ENCODE results near the gene GPAT3.
"Not testable (repeated sequence)": the region's sequence is repeated elsewhere in the genome, so short reads cannot be mapped to it uniquely, and the experiment has no call there.

The GPAT3 gene

DNA sequence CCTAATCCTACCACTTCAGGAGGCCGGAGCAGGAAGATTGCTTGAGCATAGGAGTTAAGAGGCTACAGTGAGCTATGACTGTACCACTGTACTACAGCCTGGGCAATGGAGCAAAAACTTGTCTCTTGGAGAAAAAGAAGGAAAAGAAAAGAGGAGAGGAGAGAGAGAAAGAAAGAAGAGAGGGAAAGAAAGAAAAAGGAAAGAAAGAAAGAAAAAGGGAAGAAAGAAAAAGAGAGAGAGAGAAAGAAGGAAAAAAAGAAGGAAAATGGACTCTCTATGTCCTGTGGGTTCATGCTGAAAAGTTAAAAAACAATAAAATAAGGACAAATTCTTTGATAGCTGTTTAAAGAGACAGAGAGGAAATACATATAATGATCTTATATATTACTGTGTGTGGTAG is 37.7 kb upstream of the GPAT3 start:
- no peak overlapping the region for H3K4me3 ChIP-seq (ENCODE audit: low read depth, low read length)
- TF ChIP-seq, protein P1, sequence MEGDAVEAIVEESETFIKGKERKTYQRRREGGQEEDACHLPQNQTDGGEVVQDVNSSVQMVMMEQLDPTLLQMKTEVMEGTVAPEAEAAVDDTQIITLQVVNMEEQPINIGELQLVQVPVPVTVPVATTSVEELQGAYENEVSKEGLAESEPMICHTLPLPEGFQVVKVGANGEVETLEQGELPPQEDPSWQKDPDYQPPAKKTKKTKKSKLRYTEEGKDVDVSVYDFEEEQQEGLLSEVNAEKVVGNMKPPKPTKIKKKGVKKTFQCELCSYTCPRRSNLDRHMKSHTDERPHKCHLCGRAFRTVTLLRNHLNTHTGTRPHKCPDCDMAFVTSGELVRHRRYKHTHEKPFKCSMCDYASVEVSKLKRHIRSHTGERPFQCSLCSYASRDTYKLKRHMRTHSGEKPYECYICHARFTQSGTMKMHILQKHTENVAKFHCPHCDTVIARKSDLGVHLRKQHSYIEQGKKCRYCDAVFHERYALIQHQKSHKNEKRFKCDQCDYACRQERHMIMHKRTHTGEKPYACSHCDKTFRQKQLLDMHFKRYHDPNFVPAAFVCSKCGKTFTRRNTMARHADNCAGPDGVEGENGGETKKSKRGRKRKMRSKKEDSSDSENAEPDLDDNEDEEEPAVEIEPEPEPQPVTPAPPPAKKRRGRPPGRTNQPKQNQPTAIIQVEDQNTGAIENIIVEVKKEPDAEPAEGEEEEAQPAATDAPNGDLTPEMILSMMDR (IDR thresholded peaks at IDR 0.05; ENCODE audit: insufficient read depth, low read length, missing control alignments) = no peak
- ChIA-PET POLR2A (no interaction called here), CTCF (interaction anchor here (0.9 to 3.4 kb wide), 5 partner anchors 8 to 147 kb away, joined by 3 to 21 read pairs (median 5); no protein-coding TSS in a partner anchor)
- no peak for DNase-seq (ENCODE audit: low read depth, low spot score)

DNA sequence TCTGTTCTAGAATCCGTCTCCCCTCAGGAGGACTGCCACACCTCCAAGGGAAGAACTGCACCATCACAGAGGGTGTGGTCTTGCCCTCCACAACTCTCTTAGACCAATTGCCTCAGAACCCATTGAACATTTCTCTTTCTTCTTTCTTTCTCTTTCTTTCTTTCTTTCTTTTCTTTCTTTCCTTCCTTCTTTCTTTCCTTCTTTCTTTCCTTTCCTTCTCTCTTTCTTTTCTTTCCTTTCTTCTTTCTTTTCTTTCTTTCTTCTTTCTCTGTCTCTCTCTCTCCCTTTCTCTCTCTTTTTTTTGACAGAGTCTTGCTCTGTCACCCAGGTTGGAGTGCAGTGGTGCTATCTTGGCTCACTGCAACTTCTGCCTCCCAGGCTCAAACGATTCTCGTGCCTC is 34.2 kb upstream of the GPAT3 start:
- H3K4me3 ChIP-seq (ENCODE audit: low read depth, low read length); DNase-seq (ENCODE audit: low read depth, low spot score); POLR2A ChIA-PET: not testable (repeated sequence)
- CTCF ChIA-PET = interaction anchor here (1.0 kb wide), 1 partner anchor 26 kb away, joined by 3 read pairs; no protein-coding TSS in a partner anchor

DNA sequence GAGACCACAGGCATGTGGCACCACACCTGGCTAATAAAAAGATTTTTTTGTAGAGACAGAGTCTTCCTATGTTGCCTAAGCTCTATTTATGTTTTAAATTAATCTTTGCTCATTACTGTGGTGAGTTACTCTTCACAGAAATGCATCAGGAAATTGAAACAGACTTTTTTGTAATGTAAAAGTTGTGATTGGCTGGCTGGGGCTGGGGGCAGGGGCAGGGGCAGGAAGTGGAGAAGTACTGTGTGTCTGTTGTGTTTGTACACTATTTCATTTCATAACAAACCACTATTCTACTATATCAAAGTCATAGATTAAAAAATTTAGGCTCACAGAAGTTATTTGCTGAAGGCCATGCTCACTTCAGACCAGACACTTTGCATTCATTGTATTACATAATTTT is 31.9 kb upstream of the GPAT3 start:
- TF ChIP-seq, protein P1 (IDR thresholded peaks at IDR 0.05; ENCODE audit: insufficient read depth, low read length, missing control alignments) = no peak
- H3K4me3 ChIP-seq (ENCODE audit: low read depth, low read length) = no peak overlapping the region
- DNase-seq (ENCODE audit: low read depth, low spot score) = no peak
- ChIA-PET POLR2A (no interaction called here), CTCF (interaction anchor here (1.2 kb wide), 1 partner anchor 138 kb away, joined by 3 read pairs; no protein-coding TSS in a partner anchor)

DNA sequence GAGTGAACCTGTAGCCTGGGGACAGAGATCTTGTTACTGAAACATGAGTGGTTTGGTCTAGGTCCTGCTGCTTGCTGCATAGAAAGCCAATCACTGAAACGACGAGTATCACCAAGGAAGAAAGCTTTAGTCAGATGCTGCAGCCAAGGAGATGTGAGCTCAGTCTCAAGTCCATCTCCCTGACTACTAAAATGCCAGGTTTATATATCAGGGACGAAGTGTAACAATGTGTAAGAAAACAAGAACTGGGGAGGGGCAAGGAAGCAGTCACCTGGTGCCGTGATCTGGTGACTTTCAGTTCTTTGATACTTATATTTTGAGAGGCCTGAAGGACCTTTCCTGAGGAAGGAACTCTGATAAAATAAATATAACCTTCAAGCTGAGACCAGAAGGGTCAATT is 31.4 kb upstream of the GPAT3 start:
- ChIA-PET POLR2A (no interaction called here), CTCF (interaction anchor here (1.2 kb wide), 1 partner anchor 137 kb away, joined by 3 read pairs; no protein-coding TSS in a partner anchor)
- no peak for DNase-seq (ENCODE audit: low read depth, low spot score)
- no peak overlapping the region for H3K4me3 ChIP-seq (ENCODE audit: low read depth, low read length)
- TF ChIP-seq, protein P1 (IDR thresholded peaks at IDR 0.05; ENCODE audit: insufficient read depth, low read length, missing control alignments) = no peak

DNA sequence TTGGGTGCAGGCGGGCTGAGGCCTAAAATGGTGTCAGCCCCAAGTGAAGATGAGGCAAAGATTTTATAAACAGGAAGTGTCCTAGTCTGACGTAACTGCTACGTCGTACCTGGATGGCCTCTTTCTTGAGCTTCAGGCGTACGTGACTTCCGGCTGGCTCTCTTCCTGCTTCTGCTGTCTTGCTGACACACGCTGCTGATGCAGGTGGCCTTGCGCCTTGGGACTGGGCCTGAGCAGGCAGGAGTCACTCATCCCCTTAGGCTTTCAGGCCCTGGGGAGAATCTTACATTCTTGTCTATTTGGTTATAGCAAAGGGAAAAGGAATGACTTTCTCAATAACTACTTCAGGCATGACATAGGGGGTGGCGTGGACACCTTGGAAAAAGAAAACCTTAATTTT is 30.9 kb upstream of the GPAT3 start:
- no peak for DNase-seq (ENCODE audit: low read depth, low spot score)
- H3K4me3 ChIP-seq (ENCODE audit: low read depth, low read length) = no peak overlapping the region
- TF ChIP-seq, protein P1 (IDR thresholded peaks at IDR 0.05; ENCODE audit: insufficient read depth, low read length, missing control alignments) = no peak
- CTCF ChIA-PET = no interaction called here
- POLR2A ChIA-PET = no interaction called here

DNA sequence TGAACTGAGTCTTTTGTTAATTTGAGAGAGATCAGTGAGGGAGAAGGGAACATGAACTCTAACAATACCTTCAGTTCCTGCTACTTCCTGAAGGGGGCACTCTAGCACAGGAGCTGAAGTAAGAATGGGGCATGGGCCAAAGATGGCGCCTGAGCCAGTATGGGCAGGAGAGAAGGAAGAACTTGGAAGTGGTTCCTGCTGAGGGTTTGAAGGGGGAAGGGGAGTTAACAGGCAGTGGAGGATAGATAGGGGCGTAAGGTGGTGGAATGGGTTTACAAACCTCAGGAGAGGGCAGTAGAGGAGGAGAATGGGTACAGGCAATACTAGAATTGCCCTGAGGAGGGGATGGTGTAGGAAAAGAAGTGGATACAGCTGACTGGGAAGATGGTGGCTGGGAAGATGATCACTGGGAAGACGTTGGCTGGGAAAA is 26.7 kb upstream of the GPAT3 start:
- TF ChIP-seq, protein P1 (IDR thresholded peaks at IDR 0.05; ENCODE audit: insufficient read depth, low read length, missing control alignments) = peak; percentile 38
- H3K4me3 ChIP-seq (ENCODE audit: low read depth, low read length); POLR2A ChIA-PET; DNase-seq (ENCODE audit: low read depth, low spot score): not testable (repeated sequence)
- CTCF ChIA-PET = interaction anchor here (1.0 to 6.6 kb wide), 14 partner anchors 9 to 145 kb away, joined by 3 to 114 read pairs (median 4); partner anchors contain the start of gene ABRAXAS1

DNA sequence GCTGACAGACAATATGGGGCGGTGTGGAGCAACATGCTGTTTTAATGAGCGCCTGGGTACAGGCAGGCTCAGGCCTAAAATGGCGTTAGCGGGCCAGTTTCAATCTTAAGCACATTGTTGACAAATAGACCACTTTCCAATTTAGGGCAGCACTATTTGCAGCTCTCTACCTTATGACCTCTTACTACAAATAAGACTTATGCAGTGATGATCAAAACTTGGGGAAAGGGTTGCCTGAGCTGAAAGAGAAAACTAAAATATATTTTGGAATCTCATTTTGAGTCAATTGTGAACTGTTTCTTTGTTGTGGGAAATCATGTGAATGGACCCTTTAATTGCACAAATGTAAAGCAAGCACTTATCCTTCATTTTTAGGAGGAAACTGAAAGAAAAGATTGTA is 25.5 kb upstream of the GPAT3 start:
- no peak overlapping the region for H3K4me3 ChIP-seq (ENCODE audit: low read depth, low read length)
- ChIA-PET POLR2A (no interaction called here), CTCF (interaction anchor here (1.0 to 6.6 kb wide), 6 partner anchors 9 to 133 kb away, joined by 3 to 114 read pairs (median 8); partner anchors contain the start of gene ABRAXAS1)
- DNase-seq (ENCODE audit: low read depth, low spot score) = no peak
- TF ChIP-seq, protein P1 (IDR thresholded peaks at IDR 0.05; ENCODE audit: insufficient read depth, low read length, missing control alignments) = no peak
